A549 (cell line): ENCODE data around the gene PDLIM7.

Experiments used
- BHLHE40 ChIP-seq: IDR thresholded peaks from 2 replicates; pipeline ENCODE4 v1.6.1; 2012; ENCODE audit warnings: low read depth, low read length, inconsistent platforms
- CTCF ChIP-seq: fragments of >200 bp; sonication (Bioruptor Twin); formaldehyde crosslinking; IDR thresholded peaks from 3 replicates; pipeline ENCODE4 v1.5.1; 2016
- JUN ChIP-seq, 2 experiments: fragments of >200 bp; sonication (Bioruptor Twin); formaldehyde crosslinking; IDR thresholded peaks; 2 replicates in 1 of 2; 3 replicates in 1 of 2; pipeline ENCODE4 v1.6.1; 2016 to 2017
- MAFK ChIP-seq: fragments of 450-650 bp; IDR thresholded peaks from 2 replicates; pipeline ENCODE4 v1.6.1; 2014; ENCODE audit not compliant: partially characterized antibody
- MYC ChIP-seq: IDR thresholded peaks from 2 replicates; pipeline ENCODE4 v1.6.1; 2012; ENCODE audit warnings: mild to moderate bottlenecking, inconsistent platforms, low read length, improper control_type of control experiment, borderline replicate concordance
- POLR2A ChIP-seq: IDR thresholded peaks from 2 replicates; pipeline ENCODE4 v1.6.1; 2012; ENCODE audit warnings: mild to moderate bottlenecking, low read length
- RAD21 ChIP-seq, 2 experiments: fragments of >200 bp in 1 of 2; sonication (Bioruptor Twin) in 1 of 2; formaldehyde crosslinking in 1 of 2; IDR thresholded peaks in 1 of 2; conservative IDR thresholded peaks in 1 of 2; 2 replicates in 1 of 2; 3 replicates in 1 of 2; pipeline ENCODE4 v1.6.1; 2012 to 2018; ENCODE audit warnings: inconsistent platforms in 1 of 2
- REST ChIP-seq: fragments of 200-600 bp; sonication (generic); IDR thresholded peaks from 2 replicates; pipeline ENCODE4 v1.6.1; 2016; ENCODE audit warnings: antibody characterized with exemption, mild to moderate bottlenecking, moderate library complexity
- RFX5 ChIP-seq: fragments of 450-650 bp; IDR thresholded peaks from 2 replicates; pipeline ENCODE4 v1.7.1; 2014; ENCODE audit warnings: antibody characterized with exemption, mild to moderate bottlenecking, moderate library complexity
- USF2 ChIP-seq: fragments of 450-650 bp; IDR thresholded peaks from 2 replicates; pipeline ENCODE4 v1.6.1; 2014; ENCODE audit warnings: antibody characterized with exemption

- TF ChIP-seq USF2 (no peak), CTCF (no peak), MAFK (no peak), REST (no peak), POLR2A (no peak), RFX5 (no peak), JUN (IDR thresholded peaks at IDR 0.05) (no peak), BHLHE40 (no peak), RAD21 (conservative IDR thresholded peaks at IDR 0.05 in 1 of 2, IDR thresholded peaks at IDR 0.05 in 1 of 2) (no peak), MYC (no peak)
These were observed 41.5 kb upstream of the PDLIM7 start for GRCh38 chr5:177538876-177539275.
